Left hindlimb (tissue), 1 donor: ENCODE data around the gene ZFP90.
"Not testable (repeated sequence)": the region's sequence is repeated elsewhere in the genome, so short reads cannot be mapped to it uniquely, and the experiment has no call there.

Source experiments
- DNase-seq: peaks from one replicate; pipeline ENCODE4 v3.0.0-alpha.2; 2018

ZFP90 gene

GRCh38 chr16:68519225-68519745 lies 19.8 kb upstream of the ZFP90 start:
- no peak for DNase-seq

GRCh38 chr16:68520649-68521086 lies 18.4 kb upstream of the ZFP90 start:
- DNase-seq: peak; percentile 84

- DNase-seq: no peak
These were observed 14.8 kb upstream of the ZFP90 start for GRCh38 chr16:68524069-68524820.

GRCh38 chr16:68526143-68526781 lies 12.8 kb upstream of the ZFP90 start:
- no peak for DNase-seq

GRCh38 chr16:68526782-68527145 lies 12.3 kb upstream of the ZFP90 start:
- no peak for DNase-seq

- no peak for DNase-seq
These were observed 10.9 kb upstream of the ZFP90 start for GRCh38 chr16:68528233-68528632.

GRCh38 chr16:68528686-68529379 lies 10.3 kb upstream of the ZFP90 start:
- peak; percentile 86 for DNase-seq

- DNase-seq: no peak
These were observed 9.5 kb upstream of the ZFP90 start for GRCh38 chr16:68529608-68529930.

GRCh38 chr16:68529931-68530701 lies 9.0 kb upstream of the ZFP90 start:
- peak; percentile 92 for DNase-seq

GRCh38 chr16:68533937-68534336 lies 5.2 kb upstream of the ZFP90 start:
- DNase-seq: no peak

- DNase-seq: no peak
These were observed 3.8 kb upstream of the ZFP90 start for GRCh38 chr16:68535331-68535730.

- DNase-seq: no peak
These were observed 684 bp downstream of the ZFP90 start for GRCh38 chr16:68539711-68540239.

- DNase-seq: no peak
These were observed 9.9 kb downstream of the ZFP90 start for GRCh38 chr16:68548947-68549346.

- no peak for DNase-seq
These were observed 14.1 kb downstream of the ZFP90 start for GRCh38 chr16:68553186-68553585.

GRCh38 chr16:68560341-68560740 lies 21.2 kb downstream of the ZFP90 start:
- not testable (repeated sequence) for DNase-seq

- no peak for DNase-seq
These were observed 24.7 kb downstream of the ZFP90 start for GRCh38 chr16:68563631-68564381.

GRCh38 chr16:68564382-68564985 lies 25.4 kb downstream of the ZFP90 start:
- DNase-seq: no peak

- no peak for DNase-seq
These were observed 35.4 kb downstream of the ZFP90 start for GRCh38 chr16:68574479-68574878.

GRCh38 chr16:68575082-68575481 lies 36.0 kb downstream of the ZFP90 start:
- DNase-seq: no peak

GRCh38 chr16:68577352-68577853 lies 38.3 kb downstream of the ZFP90 start:
- DNase-seq: no peak
